ENCODE measurements around the gene ZMYND19.
"Not testable (repeated sequence)": the region's sequence is repeated elsewhere in the genome, so short reads cannot be mapped to it uniquely, and the experiment has no call there.

ZMYND19 gene

DNA sequence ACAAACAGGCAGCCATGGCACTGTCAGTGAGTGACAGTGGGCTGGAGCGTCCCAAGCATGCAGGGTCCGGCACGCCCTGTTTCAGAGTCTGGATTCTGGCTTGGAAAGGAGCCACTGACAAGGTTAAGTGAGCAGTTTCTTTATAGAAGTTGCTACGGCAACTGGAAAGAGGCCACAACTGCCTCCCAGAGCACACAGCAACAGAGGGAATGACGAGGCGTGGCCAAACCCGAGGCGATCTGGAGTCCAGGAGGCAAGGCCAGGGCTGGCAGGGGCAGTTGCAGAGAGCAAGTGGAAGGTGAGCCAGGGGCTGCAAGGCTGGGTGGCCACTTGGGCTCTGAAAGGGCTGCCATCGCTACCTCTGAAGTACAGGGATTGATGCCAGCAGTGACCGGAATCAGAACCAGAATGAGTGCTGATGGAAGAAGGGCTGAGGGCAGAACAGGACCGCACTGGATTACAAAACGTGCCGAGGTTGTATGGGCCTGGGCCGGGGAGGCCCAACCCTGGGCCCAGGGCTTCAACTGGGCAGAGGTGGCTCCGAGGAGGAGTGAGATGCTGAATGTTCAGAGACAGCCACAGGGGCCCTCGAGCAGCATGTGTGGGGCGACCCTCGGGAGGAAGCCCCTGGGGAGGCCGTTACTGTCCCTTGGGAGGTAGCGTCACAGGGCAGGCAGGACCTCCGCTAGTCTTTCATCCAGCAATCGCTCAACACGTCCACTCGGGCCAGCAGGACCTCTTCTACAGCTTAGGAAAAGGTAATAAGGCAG is 34.1 kb downstream of the ZMYND19 start:
- DNase-seq (ENCODE audit: low read depth in 2 of 2), result no peak

DNA sequence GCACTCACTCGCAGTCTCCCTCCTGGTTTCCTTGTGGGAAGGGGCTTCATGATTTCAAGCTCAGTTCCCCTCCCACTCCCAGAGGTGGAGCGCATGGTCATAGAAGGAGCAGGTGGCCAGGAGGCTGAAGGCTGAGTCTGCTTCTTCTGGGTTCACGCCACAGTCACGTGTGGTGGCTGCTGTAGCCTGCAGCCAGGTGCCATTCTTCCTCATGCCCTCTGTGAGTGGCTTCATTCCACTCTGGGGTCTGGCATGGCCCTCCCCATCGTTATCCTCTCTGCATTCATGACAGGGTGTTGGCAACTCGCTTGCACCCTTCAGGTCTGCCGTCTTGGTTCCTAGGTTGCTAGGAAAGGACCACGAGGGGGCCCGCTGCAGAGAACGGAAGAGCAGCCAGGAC is 35.1 kb downstream of the ZMYND19 start:
- no peak for DNase-seq (ENCODE audit: low read depth in 2 of 2)

DNA sequence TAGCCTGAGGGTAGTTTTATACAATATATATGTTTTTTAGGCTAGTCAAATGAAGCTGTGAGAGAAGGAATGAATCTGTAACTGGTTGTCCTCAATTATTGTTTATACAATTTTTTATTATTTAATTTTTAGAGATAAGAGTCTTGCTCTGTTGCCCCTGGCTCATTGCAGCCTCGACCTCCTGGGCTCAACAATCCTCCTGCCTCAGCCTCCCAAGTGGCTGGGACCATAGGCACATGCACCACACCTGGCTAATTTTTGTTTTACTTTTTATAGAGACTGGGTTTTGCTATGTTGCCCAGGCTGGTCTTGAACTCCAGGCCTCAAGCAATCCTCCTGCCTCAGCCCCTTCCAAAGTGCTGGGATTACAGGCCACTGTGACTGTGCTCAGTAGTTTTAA is 36.0 kb downstream of the ZMYND19 start:
- no peak for DNase-seq (ENCODE audit: low read depth in 2 of 2)

DNA sequence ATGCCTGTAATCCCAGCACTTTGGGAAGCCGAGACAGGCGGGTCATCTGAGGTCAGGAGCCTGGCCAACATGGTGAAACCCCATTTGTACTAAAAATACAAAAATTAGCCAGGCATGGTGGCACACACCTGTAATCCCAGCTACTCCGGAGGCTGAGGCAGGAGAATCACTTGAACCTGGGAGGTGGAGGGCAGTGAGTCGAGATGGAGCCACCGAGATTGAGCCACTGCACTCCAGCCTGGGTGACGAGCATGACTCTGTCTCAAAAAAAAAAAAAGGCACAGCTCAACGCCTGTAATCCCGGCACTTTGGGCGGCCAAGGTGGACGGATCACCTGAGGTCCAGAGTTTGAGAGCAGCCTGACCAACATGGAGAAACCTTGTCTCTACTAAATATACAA is 36.7 kb downstream of the ZMYND19 start:
- DNase-seq (ENCODE audit: low read depth in 2 of 2), result not testable (repeated sequence)

DNA sequence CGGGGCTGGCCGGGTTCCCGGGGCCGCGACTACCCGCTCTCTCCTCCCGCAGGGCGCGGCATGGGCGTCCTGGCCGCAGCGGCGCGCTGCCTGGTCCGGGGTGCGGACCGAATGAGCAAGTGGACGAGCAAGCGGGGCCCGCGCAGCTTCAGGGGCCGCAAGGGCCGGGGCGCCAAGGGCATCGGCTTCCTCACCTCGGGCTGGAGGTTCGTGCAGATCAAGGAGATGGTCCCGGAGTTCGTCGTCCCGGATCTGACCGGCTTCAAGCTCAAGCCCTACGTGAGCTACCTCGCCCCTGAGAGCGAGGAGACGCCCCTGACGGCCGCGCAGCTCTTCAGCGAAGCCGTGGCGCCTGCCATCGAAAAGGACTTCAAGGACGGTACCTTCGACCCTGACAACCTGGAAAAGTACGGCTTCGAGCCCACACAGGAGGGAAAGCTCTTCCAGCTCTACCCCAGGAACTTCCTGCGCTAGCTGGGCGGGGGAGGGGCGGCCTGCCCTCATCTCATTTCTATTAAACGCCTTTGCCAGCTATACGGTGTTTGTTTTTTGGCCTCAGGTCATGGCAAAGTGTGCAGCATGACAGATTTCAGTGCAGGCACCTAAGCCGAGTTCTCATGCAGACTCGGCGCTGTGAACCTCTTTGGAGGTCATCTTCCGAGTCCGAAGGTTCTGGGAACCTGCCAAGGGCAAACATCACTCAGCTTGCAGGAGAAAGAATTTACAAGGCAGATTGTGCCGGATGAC is 38.1 kb downstream of the ZMYND19 start:
- DNase-seq (ENCODE audit: low read depth in 2 of 2), result no peak

DNA sequence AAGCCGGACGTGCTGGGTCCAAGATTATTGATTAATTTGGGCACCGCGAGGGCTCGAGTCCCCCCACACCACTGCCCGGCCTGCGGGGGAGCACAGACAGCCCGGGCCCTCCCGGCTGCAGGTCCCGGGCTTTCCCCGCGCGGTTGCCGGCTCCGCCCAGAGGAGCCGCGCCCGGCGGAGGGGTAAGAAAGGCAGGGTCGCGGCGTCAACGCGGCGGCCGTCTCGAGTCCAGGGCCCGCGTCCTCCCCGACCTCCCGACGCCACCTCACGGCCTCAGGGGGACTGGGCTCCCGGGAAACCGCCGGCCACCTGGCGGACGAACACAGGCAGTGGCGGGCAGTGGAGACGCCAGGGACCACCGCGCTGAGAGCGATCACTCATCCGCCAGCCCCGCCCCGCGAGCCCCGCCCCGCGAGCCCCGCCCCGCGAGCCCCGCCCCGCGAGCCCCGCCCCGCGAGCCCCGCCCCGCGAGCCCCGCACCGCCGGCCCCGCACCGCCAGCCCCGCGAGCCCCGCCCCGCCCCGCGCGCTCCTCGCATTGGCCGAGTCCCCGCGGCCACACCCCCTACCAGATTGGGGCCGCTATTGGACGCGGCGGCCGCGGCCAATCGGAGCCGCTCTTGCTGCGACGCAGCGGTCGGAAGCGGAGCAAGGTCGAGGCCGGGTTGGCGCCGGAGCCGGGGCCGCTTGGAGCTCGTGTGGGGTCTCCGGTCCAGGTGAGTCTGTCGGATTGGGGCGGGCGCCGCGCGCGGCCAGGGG is 38.9 kb downstream of the ZMYND19 start, which contains the start of gene MRPL41:
Gene MRPL41, plus strand, starts transcription at position 616 of the 758 bp plus-strand sequence. CDS start 203 bp downstream, outside the sequence.
- DNase-seq (ENCODE audit: low read depth in 2 of 2), result peak; percentile 81 to 87

DNA sequence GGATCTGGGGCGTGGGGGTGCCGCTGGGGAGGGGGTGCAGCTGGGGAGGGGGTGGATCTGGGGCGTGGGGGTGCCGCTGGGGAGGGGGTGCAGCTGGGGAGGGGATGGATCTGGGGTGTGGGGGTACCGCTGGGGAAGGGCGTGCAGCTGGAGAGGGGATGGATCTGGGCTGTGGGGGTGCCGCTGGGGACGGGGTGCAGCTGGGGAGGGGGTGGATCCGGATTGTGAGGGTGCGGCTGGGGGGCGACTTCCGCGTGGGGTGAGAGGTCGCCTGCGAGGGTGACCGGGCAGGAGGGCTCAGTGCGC is 39.4 kb downstream of the ZMYND19 start:
- DNase-seq (ENCODE audit: low read depth in 2 of 2), result not testable (repeated sequence)

GRCh38 chr9:137550231-137550621 is 40.1 kb downstream of the ZMYND19 start, which contains the start of gene PNPLA7:
Gene PNPLA7, minus strand, starts transcription at chr9:137550402. Its CDS starts 205 bp downstream, at chr9:137550197.
- DNase-seq (ENCODE audit: low read depth in 2 of 2), result peak in 1 of 2 donors; percentile 19

DNA sequence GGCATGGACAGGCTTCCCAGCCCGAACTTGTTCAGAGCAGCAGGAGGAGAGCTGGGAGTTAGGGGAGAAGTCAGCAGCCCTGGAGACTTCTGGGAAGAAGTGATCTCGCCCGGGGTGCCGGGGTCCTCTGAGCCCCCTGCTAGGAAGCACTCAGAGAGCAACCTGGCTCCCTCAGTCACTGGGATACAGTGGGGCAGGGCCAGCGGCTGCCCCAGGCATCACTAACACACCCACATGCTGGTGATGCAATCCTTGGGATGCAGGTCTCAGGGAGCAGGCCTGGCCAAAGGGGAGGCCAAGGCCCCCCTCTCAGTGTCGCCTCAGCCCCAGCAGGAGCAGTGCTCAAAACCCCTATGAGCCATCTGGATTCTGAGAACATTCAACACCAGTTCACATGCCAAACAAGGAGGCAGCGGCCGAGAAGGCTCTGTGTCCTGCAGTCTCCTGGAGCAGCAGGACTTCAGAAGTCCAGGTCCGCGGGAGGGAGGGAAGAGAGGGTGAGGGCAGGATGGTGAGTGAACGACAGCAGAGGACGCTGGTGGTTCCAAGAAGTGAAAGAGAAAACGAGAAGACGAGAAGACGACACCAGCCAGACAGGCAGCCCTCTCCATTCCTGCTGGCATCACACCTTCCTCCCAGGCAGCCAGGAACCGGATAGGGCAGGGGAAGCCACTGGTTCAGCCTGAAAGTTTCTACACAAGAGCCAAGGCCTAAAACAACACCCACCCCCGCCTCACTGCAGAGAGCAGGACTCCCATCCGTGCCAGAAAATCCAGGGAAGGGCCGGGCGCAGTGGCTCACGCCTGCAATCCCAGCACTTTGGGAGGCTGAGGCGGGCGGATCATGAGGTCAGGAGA is 42.4 kb downstream of the ZMYND19 start:
- no peak for DNase-seq (ENCODE audit: low read depth in 2 of 2)

- no peak for DNase-seq (ENCODE audit: low read depth in 2 of 2)
Measured at GRCh38 chr9:137545123-137545522, 45.2 kb downstream of the ZMYND19 start.

GRCh38 chr9:137544176-137544760 is 46.0 kb downstream of the ZMYND19 start:
- DNase-seq (ENCODE audit: low read depth in 2 of 2), result no peak

GRCh38 chr9:137543237-137543963 is 46.9 kb downstream of the ZMYND19 start:
- no peak for DNase-seq (ENCODE audit: low read depth in 2 of 2)

DNA sequence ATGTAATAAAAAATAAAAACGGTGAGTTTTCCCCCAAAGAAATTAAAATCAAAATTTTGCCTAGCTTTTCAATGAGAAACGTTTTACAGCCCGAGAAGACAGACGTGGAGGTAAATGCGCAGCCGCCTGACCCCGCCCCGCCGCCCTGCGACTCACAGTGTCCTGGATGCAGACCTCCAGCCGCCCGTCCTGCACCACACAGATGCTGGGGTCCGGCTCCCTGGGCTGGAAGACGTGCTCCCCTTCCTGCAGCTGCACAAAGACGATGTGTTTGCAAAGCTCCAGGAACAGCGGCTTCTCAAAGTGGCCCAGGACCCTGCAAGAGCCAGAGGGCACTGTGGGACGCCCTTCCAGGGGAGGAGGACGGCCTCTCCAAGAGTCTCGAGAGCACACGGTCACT is 47.8 kb downstream of the ZMYND19 start:
- DNase-seq (ENCODE audit: low read depth in 2 of 2), result no peak

DNA sequence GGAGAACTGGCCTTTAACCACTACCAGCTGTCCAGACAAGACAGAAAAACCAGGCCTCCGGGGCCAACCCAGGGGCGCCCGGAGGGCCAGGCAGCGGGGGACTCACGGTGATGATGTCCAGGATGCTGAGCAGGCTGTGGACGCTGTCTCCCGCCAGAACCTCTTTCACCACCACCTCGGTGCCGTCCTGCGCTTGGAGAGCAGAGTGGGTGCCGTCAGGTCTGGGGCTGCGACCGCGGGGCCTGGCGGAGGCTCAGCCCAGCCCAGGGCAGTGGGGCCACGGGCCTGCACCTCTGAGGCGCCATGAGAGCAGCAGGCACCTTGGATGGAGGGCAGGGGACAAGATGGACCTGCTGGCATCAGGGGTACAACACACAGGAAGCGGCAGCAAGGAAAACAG is 49.8 kb downstream of the ZMYND19 start:
- DNase-seq (ENCODE audit: low read depth in 2 of 2), result no peak

DNA sequence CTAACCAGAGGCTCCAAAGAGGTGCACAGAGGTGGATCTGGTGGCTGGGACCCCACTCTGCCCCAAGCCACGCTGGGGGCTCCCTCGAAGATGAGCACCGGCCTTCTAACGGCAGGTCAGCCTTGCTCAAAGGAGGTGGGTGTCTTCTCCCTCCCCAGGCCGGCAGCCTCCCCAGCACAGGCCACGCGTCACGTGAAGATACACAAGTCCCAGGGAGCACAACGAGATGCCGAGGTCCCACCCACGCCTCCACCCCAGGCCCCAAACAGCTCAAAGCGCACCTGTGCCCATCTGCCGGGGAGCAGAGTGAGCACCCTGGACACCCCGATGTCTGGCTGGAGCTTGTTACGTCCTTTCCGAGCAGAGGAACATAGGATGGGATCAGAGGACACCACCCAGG is 52.3 kb downstream of the ZMYND19 start:
- no peak for DNase-seq (ENCODE audit: low read depth in 2 of 2)

DNA sequence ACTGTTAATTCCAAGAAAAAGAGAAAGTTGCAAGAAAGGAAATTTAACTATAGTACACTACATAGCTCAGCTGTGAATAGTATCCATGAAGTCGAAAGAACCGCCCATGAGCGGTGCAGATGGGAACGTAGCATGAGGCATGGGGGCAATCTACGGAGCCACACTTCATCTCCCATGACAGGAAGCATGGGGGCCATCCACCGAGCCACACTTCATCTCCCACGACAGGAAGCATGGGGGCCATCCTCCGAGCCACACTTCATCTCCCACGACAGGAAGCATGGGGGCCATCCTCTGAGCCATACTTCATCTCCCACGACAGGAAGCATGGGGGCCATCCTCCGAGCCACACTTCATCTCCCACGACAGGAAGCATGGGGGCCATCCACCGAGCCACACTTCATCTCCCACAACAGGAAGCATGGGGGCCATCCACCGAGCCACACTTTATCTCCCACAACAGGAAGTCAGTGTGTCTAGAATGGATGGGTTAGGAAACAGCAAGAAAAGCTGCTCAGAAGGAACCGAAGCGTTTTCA is 53.6 kb downstream of the ZMYND19 start:
- DNase-seq (ENCODE audit: low read depth in 2 of 2), result not testable (repeated sequence)

DNA sequence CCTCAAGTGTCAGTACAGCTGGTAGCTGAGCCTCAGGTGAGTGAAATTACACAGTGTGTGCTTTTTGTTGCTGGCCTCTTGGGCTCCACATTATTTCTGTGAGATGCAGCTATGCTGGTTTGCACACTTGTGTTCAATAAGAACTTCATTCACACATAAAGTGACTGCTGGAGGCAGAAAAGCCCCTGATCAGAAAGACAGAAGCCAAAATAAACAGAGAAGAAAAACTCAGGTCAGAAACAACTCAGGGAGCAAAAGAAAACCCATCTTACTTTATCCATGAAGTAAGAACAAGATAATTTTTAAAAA is 55.2 kb downstream of the ZMYND19 start:
- DNase-seq (ENCODE audit: low read depth in 2 of 2), result no peak

DNA sequence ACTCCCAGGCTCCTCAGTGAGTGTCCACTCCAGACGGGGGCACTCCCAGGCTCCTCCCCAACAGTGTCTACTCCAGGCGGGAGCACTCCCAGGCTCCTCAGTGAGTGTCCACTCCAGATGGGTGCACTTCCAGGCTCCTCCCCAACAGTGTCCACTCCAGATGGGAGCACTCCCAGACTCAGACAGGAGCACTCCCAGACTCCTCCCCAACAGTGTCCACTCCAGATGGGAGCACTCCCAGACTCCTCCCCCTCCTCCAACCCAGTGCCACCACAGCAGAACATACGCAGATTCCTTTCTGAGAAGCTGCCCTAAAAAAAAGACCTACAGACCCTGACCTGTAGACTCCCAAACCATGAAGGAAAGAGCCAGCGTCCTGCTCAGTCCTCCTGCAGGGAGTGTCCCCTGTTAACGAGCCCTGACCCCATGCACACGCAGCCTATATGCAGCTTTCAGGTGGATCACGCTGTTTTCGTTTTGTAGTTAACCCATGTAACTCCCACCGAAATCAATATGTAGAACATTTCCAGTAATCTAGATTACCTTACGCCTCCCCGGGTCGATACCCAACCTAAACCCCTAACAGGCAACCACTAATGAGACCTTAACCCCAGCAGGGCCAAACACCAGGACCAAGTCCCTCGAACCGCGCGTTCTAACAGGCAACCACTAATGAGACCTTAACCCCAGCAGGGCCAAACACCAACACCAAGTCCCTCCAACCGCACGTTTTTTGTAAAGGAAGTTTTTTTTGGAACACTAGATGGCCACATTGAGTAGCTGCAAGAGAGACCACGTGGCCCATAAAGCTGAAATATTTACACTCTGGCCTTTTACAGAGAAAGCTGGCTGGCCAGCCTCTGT is 55.8 kb downstream of the ZMYND19 start:
- DNase-seq (ENCODE audit: low read depth in 2 of 2), result no peak

DNA sequence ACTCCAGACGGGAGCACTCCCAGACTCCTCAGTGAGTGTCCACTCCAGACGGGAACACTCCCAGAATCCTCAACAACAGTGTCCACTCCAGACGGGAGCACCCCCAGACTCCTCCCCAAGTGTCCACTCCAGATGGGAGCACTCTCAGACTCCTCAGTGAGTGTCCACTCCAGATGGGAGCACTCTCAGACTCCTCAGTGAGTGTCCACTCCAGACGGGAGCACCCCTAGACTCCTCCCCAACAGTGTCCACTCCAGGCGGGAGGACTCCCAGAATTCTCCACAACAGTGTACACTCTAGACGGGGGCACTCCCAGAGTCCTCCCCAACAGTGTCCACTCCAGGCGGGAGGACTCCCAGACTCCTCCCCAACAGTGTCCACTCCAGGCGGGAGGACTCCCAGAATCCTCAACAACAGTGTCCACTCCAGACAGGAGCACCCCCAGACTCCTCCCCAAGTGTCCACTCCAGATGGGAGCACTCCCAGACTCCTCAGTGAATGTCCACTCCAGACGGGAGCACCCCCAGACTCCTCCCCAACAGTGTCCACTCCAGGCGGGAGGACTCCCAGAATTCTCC is 57.3 kb downstream of the ZMYND19 start:
- DNase-seq (ENCODE audit: low read depth in 2 of 2), result not testable (repeated sequence)

Measured in stimulated activated CD8-positive, alpha-beta memory T cell treated with anti-CD3 and anti-CD28 coated beads, Interleukin-15, amount 100 ng/mL, for 48 hours (primary cell).